Lower leg skin (tissue), 3 donors: ENCODE measurements around the gene GIMAP4.
"Not testable (repeated sequence)": the region's sequence is repeated elsewhere in the genome, so short reads cannot be mapped to it uniquely, and the experiment has no call there.

ENCODE experiments used
- POLR2A ChIP-seq, 2 donors: fragments of 450-650 bp; IDR thresholded peaks; one replicate each; pipeline ENCODE4 v1.6.1; 2016 to 2017; ENCODE audit warnings: antibody characterized with exemption in 2 of 2, mild to moderate bottlenecking in 1 of 2, moderate library complexity in 1 of 2
- TF ChIP-seq, protein P1 (sequence below), 3 donors: fragments of 450-650 bp; IDR thresholded peaks; one replicate each; pipeline ENCODE4 v1.5.1; 2016; ENCODE audit warnings: antibody characterized with exemption in 3 of 3, mild to moderate bottlenecking in 3 of 3, moderate library complexity in 2 of 3

DNA sequence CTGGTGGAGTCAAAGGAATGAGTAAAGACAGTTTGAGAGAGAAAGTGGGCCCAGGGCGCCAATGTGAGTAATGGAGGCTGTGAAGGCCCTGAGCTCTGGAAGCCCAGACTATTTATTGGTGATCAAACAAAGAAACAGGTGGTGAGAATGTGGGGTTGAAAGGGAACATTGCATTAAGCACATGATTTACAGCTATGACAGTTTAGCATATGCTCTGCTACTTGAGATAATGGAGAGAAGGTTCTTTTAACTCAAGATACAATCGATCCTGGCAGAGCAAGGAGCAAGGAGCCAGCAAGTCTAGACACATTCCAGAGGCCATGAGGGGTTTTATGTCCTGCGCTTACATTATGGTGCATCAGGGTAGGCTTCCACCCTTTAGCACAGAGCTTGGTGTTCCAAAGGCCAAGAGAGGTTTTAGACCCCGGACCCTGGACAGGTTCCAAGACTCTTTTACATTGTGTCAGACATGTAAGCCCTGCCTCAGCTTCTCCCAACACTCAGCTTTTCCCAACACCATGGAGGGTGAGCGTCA is 48.1 kb downstream of the GIMAP4 start:
- TF ChIP-seq, protein P1, sequence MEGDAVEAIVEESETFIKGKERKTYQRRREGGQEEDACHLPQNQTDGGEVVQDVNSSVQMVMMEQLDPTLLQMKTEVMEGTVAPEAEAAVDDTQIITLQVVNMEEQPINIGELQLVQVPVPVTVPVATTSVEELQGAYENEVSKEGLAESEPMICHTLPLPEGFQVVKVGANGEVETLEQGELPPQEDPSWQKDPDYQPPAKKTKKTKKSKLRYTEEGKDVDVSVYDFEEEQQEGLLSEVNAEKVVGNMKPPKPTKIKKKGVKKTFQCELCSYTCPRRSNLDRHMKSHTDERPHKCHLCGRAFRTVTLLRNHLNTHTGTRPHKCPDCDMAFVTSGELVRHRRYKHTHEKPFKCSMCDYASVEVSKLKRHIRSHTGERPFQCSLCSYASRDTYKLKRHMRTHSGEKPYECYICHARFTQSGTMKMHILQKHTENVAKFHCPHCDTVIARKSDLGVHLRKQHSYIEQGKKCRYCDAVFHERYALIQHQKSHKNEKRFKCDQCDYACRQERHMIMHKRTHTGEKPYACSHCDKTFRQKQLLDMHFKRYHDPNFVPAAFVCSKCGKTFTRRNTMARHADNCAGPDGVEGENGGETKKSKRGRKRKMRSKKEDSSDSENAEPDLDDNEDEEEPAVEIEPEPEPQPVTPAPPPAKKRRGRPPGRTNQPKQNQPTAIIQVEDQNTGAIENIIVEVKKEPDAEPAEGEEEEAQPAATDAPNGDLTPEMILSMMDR (IDR thresholded peaks at IDR 0.05) = not testable (repeated sequence)
- TF ChIP-seq POLR2A (IDR thresholded peaks at IDR 0.05) = not testable (repeated sequence)
